Fibroblast of skin of abdomen (primary cell): ENCODE data around the gene MPRIP.

Source experiments
- DNase-seq: peaks from one replicate; pipeline ENCODE4 v3.0.0-alpha.2; 2013

MPRIP gene

DNA sequence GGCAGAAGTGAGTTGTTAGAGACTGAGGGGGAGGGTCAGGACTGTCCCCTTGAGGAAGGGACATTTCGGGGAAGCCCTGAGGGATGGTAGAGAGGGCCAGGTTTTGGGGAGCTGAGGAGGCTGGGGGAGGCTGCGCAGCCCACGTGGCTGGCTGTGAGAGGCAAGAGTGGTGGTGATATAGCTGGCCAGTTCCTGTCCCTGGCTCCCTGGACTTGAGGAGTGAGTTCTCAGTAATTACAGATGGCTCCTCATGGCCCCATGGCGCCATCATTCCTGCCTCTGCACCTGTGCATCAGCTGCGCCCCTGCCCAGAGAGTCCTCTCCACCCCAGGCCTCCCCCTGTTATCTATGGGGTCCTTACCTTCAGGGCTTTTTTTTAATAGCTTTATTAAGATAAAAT lies 30.3 kb downstream of the MPRIP start:
- no peak for DNase-seq

DNA sequence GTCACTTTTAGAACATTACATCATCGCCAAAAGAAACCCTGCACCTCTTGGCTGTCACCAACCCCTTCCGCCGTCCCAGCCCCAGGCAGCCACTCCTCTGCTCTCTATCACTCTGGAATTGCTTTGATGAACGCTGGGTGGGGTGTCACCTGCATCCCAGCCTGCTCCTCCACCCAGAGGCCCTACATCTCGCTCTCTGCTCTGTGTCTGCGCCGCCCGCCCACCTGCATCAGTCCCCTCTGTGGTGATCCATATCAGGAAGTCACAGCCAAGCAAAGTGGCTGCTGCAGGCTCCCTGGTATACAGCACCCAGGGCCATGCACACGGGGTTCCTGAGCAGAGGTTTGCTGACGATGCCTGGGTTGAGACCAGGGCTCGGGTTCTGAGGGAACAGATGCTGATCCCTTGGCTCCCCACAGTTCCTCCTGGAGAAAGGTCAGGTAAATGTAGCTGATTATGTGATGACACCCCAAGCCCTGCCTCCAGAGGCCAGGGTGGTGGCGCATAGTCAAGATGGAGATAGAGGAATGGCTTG lies 30.8 kb downstream of the MPRIP start:
- DNase-seq = no peak

GRCh38 chr17:17073581-17074403 lies 31.5 kb downstream of the MPRIP start:
- DNase-seq = peak; percentile 18

- DNase-seq = peak; percentile 44
These were observed 33.0 kb downstream of the MPRIP start for GRCh38 chr17:17075125-17075781.

GRCh38 chr17:17076066-17076465 lies 33.8 kb downstream of the MPRIP start:
- DNase-seq = no peak

DNA sequence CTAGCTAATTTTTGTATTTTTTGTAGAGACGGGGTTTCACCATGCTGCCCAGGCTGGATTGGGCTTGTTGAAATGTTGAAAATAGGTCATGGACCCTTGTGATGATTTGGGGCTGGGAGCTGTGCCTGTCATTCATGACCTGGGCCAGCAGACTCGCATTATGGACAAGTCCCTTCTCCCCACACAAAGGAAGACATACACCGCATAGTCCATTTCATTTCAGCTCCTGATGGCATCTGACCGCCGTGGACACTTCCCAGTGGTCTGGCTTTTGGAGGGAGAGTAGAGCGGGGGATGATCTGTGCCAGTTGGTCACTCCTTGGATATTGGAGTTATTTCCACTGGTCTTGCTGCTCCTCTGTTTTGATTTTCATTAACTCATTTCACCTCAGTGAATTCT lies 34.8 kb downstream of the MPRIP start:
- DNase-seq = no peak

DNA sequence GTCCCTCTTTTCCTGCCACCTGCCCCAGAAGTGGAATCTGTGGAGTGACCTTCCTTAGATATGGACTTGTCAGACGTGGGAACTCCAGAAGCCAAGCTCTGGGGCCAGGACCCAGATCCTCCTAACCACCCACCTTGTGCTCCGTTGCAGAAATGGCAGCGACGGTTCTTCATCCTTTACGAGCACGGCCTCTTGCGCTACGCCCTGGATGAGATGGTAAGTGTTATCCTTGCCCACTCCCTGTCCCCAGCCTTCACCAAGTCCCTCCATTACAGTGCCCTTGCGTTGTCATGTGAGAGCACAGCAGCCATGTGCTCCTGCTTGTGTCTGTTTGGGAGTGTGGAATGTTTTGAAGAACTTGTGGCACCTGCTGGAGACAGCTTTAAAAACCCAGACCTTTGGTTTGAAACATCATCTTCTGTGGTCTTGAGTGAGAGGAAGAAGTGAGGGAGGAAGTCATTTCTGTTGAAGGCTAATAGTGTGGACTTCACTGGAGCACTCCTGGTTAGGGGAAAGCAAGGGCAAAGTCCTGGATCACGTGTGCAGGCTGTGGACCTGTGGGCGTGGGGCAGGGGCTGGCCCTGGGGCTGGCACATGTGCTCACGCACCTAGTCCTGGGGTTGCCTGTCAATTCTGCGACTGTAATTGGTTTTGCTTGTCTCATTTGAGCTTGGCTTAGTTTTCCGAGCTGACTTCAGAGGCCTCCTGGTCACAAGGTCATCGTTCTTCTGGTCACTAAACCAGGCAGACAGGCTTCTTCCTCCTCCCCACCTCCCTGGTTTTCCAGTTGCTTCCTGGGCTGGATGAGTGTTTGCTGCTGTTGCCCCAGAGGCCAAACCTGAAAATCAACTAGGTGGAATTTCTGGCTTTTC lies 35.8 kb downstream of the MPRIP start:
- no peak for DNase-seq

GRCh38 chr17:17078832-17079231 lies 36.6 kb downstream of the MPRIP start:
- DNase-seq = no peak

DNA sequence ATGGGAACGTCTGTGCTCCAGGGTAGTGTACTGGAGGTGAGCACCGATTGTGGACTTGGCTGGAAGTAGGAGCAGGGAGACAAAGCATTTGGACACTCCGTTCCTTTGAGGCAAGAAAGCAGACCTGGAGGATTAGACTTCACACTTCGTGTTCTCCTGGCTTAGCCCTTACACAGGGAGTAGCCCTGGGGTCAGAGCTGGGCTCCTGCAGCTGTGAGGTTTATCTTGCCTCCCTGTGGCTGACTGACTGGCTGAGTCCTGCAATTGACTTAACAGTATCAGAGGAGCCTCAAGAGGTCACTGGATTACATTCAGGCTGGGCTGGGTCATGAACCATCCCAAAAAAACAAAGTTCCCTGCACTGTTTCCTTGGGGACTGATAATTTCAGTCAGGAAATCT lies 37.1 kb downstream of the MPRIP start:
- DNase-seq = no peak

GRCh38 chr17:17079761-17080160 lies 37.5 kb downstream of the MPRIP start:
- DNase-seq = no peak

DNA sequence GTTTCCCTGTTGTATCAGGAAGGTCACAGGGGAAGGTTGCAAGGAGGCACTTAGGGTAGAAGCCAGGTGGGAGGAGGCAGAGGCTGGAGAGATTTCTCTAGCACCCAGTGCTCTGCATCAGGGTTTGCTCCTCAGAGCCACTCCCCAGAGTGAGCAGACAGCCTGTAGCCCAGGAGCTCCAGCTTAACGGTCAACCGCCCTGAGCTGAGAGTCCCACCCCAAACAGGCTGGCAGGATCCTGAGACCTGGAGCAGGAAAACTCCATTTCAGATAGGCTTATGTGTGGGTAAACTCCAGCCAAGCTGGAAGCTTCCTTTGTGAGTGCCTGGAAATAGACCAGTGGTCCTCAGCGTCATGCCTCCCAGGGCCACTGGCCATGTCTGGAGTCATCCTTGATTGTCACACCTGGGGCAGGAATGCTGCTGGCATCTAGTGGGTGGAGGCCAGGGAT lies 37.9 kb downstream of the MPRIP start:
- DNase-seq = no peak

GRCh38 chr17:17080781-17081180 lies 38.5 kb downstream of the MPRIP start:
- no peak for DNase-seq

DNA sequence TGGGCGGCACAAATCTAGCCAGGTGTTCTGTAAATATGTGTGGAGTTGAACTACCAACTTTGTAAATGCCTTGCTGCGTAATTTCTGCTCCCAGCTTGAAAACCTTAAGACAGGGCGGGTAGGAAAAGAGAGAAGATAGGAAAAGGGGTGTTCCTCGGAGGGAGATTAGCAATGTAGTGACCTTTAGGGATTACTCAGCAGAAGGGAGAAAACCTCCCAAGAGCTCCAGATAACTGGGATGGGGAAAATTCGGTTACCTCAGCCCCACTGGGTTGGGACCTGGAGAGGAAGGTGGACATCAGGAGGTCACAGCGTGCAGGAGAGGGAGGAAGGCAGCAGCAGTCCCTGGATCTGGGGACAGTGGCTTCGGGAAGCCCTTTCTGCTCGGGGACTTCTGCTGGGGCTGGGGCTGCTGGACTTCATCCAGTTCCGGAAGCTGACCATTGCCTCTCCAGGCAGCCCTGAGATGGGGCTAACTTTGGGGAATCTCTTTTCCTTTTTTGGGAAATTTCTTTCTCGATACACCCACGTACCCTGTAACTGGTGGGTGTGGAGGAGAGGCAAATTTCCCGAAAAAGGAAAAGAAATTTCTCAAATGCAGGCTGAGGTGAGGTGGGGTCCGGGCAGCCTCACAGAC lies 39.2 kb downstream of the MPRIP start:
- no peak for DNase-seq

DNA sequence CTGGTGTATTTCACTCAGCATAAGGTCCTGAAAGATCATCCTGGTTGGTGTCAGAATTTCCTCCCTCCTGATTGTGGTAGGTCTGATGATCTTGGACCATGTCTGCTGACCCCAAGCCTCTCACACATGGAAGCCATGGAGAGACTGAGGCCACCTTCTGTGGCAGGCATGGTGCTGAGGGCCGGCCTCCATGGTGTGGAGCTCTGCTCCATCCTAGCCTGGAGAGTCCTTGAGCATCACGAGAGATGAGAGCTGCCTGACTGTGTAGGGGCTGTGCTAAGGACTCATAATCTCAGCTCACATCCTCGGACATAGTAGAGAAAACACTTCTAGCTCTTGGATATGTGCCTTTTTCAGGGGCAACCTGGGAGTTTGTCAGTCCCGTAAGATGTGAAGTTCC lies 40.6 kb downstream of the MPRIP start:
- DNase-seq = no peak

DNA sequence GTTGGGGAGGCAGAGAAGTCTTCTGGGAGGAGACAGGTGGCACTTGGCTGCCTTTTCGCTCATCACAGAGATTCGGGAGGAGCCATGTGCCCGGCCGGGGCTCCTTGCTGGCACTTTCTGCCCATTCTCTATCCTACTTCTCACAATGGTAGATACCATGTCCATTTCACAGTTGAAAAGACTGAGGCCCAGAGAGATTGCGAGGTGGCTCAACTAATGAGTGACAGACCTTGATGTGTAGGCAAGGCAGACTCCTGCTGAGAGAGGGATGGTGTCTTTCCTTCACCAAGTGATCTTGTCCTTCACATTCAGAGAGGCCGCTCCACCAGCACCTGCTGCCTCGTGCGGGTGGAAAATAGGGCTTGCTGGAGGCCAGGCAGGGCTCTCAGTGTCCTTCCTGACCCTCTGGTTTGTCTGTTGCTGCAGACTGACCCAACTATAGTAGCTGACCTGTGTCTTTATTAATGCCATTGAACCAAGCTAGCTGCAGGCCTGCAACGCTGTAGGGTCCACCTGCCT lies 42.1 kb downstream of the MPRIP start:
- DNase-seq = no peak

DNA sequence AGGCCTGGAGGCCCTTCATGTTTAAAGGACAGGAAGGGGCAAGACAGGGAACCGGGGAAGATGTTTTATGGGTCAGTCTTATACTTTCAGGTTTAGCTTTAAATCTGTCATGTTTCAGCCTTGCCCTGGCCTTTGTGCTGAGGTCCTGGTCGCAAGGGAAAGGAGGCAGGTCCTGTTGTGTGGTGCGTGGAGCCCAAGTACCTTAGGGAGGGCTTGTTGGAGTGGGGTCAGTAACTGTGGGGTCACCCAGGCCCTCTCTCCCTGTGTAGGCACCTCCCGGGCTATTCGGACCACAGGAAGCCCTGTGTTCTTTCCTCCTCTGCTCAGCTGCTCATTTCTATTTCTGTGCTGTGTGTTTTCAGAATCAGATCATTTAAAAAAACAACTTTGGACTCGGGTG lies 42.7 kb downstream of the MPRIP start:
- DNase-seq = no peak

GRCh38 chr17:17086585-17086984 lies 44.3 kb downstream of the MPRIP start:
- DNase-seq = no peak

DNA sequence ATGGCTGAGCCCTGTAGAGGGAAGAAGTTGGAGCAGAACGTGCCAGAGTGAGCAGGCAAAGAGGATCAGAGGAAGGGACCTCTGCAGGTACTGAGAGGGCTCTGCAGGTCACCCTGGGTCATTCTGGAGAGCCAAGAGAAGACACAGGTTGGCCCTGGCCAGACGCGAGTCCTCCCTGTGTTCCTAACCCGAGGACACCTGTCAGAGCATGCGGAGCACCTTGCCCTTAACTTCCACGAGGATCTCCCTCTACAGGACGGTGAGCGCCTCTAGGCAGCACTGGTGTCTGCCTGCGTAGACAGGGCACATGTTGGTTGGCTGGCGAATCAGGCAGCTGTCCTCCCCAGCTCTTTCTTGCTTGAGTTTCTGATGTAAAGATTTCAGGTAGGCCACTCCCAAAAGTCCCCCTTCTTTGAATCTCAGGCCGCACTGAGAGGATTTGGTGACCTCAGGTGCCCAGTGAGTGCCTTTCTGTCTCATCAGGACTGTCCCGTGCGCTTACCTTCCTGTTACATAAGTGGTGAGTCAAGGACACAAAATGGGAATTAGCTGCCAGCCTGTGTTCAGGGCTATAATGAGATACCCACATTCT lies 45.3 kb downstream of the MPRIP start:
- no peak for DNase-seq

- DNase-seq = no peak
These were observed 45.8 kb downstream of the MPRIP start for GRCh38 chr17:17088086-17088485.

- no peak for DNase-seq
These were observed 46.6 kb downstream of the MPRIP start for GRCh38 chr17:17088541-17089525.
